22Rv1 (cell line): Measurements from ENCODE around the gene FGGY.

Source experiments
- ZFX ChIP-seq: fragments of 450-650 bp; IDR thresholded peaks from 2 replicates; pipeline ENCODE4 v1.6.1; 2017; ENCODE audit warnings: antibody characterized with exemption, borderline replicate concordance
- TF ChIP-seq, protein P1 (sequence below): fragments of 450-650 bp; IDR thresholded peaks from 2 replicates; pipeline ENCODE4 v1.5.1; 2017; ENCODE audit warnings: mild to moderate bottlenecking

DNA sequence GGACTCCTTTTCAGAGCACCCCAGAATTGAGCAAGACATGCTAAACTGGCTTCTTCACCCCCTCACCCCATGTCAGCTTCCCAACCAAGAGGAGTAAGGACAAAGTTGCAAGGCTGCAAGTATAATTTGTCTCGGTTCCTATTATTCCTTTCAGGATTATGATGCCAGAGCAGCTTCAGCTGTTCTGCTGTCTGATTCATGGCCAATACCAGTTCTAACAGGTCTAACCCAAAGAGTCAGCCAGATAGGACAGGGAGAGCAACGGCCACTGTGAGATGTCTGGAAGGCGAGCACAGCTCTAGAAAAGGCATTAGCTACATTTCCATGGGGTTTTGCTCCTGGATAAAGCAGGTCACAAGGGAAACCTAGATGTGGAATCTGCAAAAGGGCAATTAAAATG, 464.5 kb downstream of the FGGY start:
- TF ChIP-seq, protein P1, sequence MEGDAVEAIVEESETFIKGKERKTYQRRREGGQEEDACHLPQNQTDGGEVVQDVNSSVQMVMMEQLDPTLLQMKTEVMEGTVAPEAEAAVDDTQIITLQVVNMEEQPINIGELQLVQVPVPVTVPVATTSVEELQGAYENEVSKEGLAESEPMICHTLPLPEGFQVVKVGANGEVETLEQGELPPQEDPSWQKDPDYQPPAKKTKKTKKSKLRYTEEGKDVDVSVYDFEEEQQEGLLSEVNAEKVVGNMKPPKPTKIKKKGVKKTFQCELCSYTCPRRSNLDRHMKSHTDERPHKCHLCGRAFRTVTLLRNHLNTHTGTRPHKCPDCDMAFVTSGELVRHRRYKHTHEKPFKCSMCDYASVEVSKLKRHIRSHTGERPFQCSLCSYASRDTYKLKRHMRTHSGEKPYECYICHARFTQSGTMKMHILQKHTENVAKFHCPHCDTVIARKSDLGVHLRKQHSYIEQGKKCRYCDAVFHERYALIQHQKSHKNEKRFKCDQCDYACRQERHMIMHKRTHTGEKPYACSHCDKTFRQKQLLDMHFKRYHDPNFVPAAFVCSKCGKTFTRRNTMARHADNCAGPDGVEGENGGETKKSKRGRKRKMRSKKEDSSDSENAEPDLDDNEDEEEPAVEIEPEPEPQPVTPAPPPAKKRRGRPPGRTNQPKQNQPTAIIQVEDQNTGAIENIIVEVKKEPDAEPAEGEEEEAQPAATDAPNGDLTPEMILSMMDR, result no peak
- TF ChIP-seq ZFX, result no peak
